Measurements from ENCODE around the gene ABHD3.
"Not testable (repeated sequence)": the region's sequence is repeated elsewhere in the genome, so short reads cannot be mapped to it uniquely, and the experiment has no call there.

The ABHD3 gene

DNA sequence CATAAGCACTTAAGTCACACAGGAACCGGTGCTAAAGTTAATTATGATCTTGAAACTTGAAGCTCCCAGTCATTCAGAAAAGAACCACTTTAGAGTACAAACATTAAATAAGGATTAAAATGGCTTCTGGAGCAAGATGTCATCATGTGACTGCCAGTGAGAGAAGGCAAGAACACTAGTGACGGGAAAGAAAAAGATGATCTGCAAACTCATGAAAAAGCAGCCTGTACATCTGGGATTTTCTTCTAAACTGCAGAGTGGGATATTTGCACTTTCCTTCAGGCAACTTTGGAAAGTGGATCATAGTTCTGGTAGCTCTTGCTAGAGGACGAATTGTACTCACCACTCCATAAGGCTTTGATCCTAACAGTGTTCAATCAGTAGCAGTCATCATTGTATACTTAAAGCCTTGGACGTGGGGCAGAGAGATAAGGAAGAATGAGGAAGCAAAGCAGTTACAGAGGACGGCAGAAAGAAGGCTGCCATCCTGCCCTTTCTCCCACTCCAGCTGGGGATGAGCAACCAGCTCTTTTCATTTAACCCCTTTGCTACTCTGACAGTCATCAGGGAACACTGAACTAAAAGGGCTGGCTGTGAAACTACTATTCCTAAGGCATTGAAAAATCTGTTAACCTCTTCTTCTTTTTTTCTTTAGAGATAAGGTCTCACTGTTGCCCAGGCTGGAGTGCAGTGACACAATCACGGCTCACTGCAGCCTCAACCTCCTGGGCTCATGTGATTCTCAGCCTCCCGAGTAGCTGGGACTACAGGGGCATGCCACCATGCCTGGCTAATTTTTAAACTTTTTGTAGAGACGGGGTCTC lies 18.1 kb downstream of the ABHD3 start:
- H3K4me3 ChIP-seq (replicated peaks; ENCODE audit: low read depth, low read length): no peak overlapping the region
- DNase-seq (ENCODE audit: extremely low read depth, low read depth): no peak
- TF ChIP-seq, protein P1, sequence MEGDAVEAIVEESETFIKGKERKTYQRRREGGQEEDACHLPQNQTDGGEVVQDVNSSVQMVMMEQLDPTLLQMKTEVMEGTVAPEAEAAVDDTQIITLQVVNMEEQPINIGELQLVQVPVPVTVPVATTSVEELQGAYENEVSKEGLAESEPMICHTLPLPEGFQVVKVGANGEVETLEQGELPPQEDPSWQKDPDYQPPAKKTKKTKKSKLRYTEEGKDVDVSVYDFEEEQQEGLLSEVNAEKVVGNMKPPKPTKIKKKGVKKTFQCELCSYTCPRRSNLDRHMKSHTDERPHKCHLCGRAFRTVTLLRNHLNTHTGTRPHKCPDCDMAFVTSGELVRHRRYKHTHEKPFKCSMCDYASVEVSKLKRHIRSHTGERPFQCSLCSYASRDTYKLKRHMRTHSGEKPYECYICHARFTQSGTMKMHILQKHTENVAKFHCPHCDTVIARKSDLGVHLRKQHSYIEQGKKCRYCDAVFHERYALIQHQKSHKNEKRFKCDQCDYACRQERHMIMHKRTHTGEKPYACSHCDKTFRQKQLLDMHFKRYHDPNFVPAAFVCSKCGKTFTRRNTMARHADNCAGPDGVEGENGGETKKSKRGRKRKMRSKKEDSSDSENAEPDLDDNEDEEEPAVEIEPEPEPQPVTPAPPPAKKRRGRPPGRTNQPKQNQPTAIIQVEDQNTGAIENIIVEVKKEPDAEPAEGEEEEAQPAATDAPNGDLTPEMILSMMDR (IDR thresholded peaks at IDR 0.05; ENCODE audit: low read depth, low read length, missing control alignments): no peak

DNA sequence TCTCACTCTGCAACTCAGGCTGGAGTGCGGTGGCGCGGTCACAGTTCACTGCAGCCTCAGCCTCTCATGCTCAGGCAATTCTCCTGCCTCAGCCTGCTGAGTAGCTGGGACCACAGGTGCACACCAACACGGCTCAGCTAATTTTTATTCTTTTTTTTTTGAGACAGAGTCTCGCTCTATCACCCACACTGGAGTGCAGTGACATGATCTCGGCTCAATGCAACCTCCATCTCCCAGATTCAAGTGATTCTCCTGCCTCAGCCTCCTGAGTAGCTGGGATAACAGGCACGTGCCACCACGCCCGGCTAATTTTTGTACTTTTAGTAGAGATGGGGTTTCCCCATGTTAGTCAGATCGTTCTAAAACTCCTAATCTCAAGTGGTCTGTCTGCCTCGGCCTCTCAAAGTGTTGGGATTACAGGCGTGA lies 19.0 kb downstream of the ABHD3 start:
- not testable (repeated sequence) for H3K4me3 ChIP-seq (replicated peaks; ENCODE audit: low read depth, low read length); DNase-seq (ENCODE audit: extremely low read depth, low read depth)

GRCh38 chr18:21684731-21685130 lies 19.8 kb downstream of the ABHD3 start:
- H3K4me3 ChIP-seq (replicated peaks; ENCODE audit: low read depth, low read length): no peak overlapping the region
- TF ChIP-seq, protein P1 (IDR thresholded peaks at IDR 0.05; ENCODE audit: low read depth, low read length, missing control alignments): no peak
- DNase-seq (ENCODE audit: extremely low read depth, low read depth): no peak

DNA sequence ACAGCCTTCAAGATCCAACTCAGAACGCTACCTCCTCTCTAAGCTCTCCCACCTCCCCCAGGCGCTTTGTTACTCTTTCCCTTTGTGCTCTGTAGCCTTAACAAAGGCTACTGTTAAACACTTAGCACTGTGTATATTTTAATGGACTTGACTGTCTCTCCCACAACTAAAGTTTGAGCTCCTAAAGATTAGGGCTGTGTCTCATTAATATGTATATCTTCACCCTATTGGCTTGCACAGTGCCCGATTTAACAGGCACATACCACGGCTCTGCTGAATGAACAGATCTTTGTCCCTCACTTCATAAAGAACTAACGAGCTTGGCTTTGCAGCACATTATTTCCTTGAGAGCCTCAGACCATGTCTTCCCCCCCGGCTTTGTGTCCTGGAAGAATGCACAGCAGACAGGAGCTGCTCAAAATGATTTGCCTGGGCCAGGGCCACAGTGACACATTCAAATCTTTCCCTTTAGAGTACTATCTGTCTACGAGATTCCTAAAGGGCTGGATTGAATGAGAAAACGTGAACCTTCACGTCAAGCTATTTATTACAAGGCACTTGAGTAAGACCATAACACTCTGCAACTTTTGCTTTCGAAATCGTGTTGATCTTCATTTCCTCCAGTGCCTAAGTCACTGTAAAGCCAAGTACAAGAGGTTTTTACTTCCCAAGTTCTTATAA lies 22.1 kb downstream of the ABHD3 start:
- no peak for DNase-seq (ENCODE audit: extremely low read depth, low read depth)
- H3K4me3 ChIP-seq (replicated peaks; ENCODE audit: low read depth, low read length): peak overlapping the region; percentile 25

GRCh38 chr18:21680161-21680560 lies 24.4 kb downstream of the ABHD3 start:
- H3K4me3 ChIP-seq (replicated peaks; ENCODE audit: low read depth, low read length): no peak overlapping the region
- TF ChIP-seq, protein P1 (IDR thresholded peaks at IDR 0.05; ENCODE audit: low read depth, low read length, missing control alignments): no peak
- no peak for DNase-seq (ENCODE audit: extremely low read depth, low read depth)

More for the DNA sequence above, 22.1 kb downstream of the ABHD3 start:
- TF ChIP-seq, protein P1 (IDR thresholded peaks at IDR 0.05; ENCODE audit: low read depth, low read length, missing control alignments): no peak

DNA sequence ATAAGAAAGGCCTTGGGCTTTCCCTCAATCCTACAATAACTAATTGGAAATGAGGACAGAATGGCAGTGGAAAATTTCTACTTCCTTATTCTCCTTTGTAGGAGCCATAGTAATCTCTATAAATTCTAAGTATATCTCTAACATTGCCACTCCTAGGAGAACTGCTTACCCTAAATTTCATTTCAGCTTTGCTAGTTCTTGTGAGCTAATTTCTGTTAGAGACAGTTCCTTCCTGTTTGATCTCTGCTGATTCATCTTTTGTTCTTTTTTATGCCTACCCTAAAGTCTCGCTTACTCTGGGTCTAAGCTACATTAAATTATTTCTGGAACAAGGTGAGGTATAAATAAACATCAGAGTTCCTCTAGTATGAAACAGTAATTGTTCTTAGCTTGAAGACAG lies 25.7 kb downstream of the ABHD3 start:
- no peak overlapping the region for H3K4me3 ChIP-seq (replicated peaks; ENCODE audit: low read depth, low read length)
- DNase-seq (ENCODE audit: extremely low read depth, low read depth): no peak
- TF ChIP-seq, protein P1 (IDR thresholded peaks at IDR 0.05; ENCODE audit: low read depth, low read length, missing control alignments): no peak

DNA sequence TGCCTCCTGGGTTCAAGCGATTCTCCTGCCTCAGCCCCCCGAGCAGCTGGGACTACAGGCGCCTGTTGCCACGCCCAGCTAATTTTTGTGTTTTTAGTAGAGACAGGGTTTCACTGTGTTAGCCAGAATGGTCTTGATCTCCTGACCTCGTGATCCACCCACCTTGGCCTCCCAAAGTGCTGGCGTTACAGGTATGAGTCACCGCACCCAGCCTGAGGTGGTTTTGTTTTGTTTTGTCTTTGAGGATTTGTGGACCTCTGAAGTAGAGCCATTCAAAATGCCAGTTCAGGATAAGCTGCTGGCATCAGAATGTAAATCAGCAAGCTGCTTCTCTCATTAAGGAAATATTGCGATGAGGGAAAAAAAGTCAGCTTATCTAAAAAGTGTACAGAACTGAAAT lies 29.2 kb downstream of the ABHD3 start:
- not testable (repeated sequence) for H3K4me3 ChIP-seq (replicated peaks; ENCODE audit: low read depth, low read length); DNase-seq (ENCODE audit: extremely low read depth, low read depth)

Measured in HFF-Myc (cell line).